Fibroblast of lung (primary cell): ENCODE measurements around the gene GOLPH3.

Experiments used
- EZH2 ChIP-seq: IDR thresholded peaks from 2 replicates; pipeline ENCODE4 v1.5.1; 2012; ENCODE audit warnings: low read length, control low read depth, mild to moderate bottlenecking; ENCODE audit errors: missing control alignments
- TF ChIP-seq, protein P1 (sequence below), 2 donors: IDR thresholded peaks in 1 of 2; conservative IDR thresholded peaks in 1 of 2; 1 replicate in 1 of 2; 2 replicates in 1 of 2; pipeline ENCODE4 v1.5.1; 2011 to 2012; ENCODE audit warnings: low read length in 2 of 2, control low read depth in 1 of 2, inconsistent platforms in 1 of 2, low read depth in 1 of 2, mild to moderate bottlenecking in 1 of 2

DNA sequence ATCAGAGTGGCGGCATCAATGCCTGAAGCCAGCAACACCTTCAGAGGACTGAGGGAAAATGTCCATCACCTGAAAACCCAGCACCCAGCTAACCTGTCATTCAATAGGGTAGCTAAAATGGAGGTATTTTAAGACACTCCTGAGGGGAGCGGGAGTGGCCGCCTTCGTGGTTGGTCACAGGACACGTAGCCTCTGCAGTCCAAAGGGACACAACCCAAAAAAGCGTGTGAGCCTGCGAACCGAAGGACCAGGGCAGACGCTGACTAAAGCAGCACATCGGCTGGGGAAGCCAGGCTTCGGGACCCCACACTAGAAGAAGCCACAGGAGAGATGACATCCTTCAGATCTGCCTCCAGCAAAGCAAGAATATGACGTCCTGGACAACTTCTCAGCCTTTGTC lies 70.6 kb downstream of the GOLPH3 start:
- TF ChIP-seq, protein P1, sequence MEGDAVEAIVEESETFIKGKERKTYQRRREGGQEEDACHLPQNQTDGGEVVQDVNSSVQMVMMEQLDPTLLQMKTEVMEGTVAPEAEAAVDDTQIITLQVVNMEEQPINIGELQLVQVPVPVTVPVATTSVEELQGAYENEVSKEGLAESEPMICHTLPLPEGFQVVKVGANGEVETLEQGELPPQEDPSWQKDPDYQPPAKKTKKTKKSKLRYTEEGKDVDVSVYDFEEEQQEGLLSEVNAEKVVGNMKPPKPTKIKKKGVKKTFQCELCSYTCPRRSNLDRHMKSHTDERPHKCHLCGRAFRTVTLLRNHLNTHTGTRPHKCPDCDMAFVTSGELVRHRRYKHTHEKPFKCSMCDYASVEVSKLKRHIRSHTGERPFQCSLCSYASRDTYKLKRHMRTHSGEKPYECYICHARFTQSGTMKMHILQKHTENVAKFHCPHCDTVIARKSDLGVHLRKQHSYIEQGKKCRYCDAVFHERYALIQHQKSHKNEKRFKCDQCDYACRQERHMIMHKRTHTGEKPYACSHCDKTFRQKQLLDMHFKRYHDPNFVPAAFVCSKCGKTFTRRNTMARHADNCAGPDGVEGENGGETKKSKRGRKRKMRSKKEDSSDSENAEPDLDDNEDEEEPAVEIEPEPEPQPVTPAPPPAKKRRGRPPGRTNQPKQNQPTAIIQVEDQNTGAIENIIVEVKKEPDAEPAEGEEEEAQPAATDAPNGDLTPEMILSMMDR (conservative IDR thresholded peaks at IDR 0.05 in 1 of 2, IDR thresholded peaks at IDR 0.05 in 1 of 2; ENCODE audit: low read depth in 1 of 2, low read length in 2 of 2), result no peak
- no peak for TF ChIP-seq EZH2
